ENCODE measurements around the gene GTF3C2. TPM values are rescaled to one million over a fixed set of nuclear protein-coding genes. Genes with fewer than 3 reads are reported as not detected.
"Not testable (repeated sequence)": the region's sequence is repeated elsewhere in the genome, so short reads cannot be mapped to it uniquely, and the experiment has no call there.

Gene GTF3C2
- total RNA-seq, 2 experiments from 2014 or later, result 62.9 to 72.3 TPM

GRCh38 chr2:27347641-27348040, 8.9 kb downstream of the GTF3C2 start:
- intact Hi-C loops (cut with micrococcal nuclease), result no loop called here
- Mint-ChIP-seq H3K27ac (no peak overlapping the region), H3K36me3 (ENCODE audit: low read depth) (peaks cover 14% of the 10 kb centered on the region), H3K4me1 (ENCODE audit: low read depth) (peaks cover 33% of the 10 kb centered on the region), H3K4me3 (no peak overlapping the region), H3K9me3 (no peaks in the 10 kb centered on the region), H3K27me3 (ENCODE audit: low read depth) (no peaks in the 10 kb centered on the region)
- CTCF ChIA-PET, result interaction anchor here (1.9 kb wide), 1 partner anchor 22 kb away, joined by 7 read pairs; no protein-coding TSS in a partner anchor
- no peak for DNase-seq

DNA sequence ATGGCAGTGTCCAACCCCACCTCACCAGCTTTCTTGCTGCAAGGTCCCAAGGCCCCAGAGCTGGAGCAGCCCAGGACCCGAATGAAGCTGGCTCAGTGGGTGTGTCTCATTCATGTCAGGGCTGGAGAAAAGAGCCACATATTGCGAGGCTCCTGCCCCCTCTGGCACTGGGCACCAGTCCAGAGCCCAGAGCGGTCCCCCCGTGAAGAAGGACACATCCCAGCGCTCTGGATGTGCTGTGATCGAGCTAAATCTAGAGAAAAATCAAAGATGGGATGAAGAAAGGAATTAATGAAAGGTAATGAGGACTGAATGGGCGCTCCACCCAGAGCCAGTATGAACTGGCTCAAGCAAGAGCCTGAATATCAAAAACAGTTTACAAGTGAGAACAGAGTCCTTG, 20.4 kb downstream of the GTF3C2 start:
- H3K4me3 Mint-ChIP-seq, result no peak overlapping the region
- intact Hi-C loops (cut with micrococcal nuclease), result no loop called here
- no peaks in the 10 kb centered on the region for H3K4me1 Mint-ChIP-seq (ENCODE audit: low read depth)
- H3K36me3 Mint-ChIP-seq (ENCODE audit: low read depth), result peaks cover 37% of the 10 kb centered on the region
- CTCF ChIA-PET, result interaction anchor here (0.5 to 1.7 kb wide), 2 partner anchors 33 to 324 kb away, joined by 3 to 5 read pairs; no protein-coding TSS in a partner anchor
- H3K27ac Mint-ChIP-seq, result no peak overlapping the region
- no peak for DNase-seq
- H3K27me3 Mint-ChIP-seq (ENCODE audit: low read depth), result no peaks in the 10 kb centered on the region
- H3K9me3 Mint-ChIP-seq, result no peaks in the 10 kb centered on the region

GRCh38 chr2:27335311-27335710, 21.3 kb downstream of the GTF3C2 start:
- H3K9me3 Mint-ChIP-seq, result no peaks in the 10 kb centered on the region
- no peaks in the 10 kb centered on the region for H3K4me1 Mint-ChIP-seq (ENCODE audit: low read depth)
- H3K36me3 Mint-ChIP-seq (ENCODE audit: low read depth), result peaks cover 31% of the 10 kb centered on the region
- no peak overlapping the region for H3K4me3 Mint-ChIP-seq
- CTCF ChIA-PET, result no interaction called here
- H3K27me3 Mint-ChIP-seq (ENCODE audit: low read depth), result no peaks in the 10 kb centered on the region
- no peak for DNase-seq
- intact Hi-C loops (cut with micrococcal nuclease), result no loop called here
- no peak overlapping the region for H3K27ac Mint-ChIP-seq

DNA sequence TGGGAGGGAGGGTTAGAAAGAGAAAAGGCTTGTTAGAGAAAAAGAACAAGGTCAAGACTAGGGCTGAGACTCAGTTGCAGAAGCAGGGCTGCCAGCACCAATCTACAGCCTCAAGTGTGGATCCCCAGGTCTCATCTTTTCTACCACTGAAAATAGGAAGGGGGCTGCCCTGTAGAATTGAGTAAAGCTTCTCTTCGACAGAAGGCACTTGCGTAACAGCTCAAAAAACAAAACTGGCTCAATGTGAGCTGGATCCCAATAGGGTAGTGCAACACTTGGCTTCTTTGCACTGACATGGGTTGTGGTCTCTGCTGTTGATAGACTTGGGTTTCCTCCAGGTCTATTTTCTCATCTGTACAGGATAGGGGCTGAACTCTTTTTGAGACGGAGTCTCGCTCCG, 31.8 kb downstream of the GTF3C2 start:
- Mint-ChIP-seq H3K27me3 (ENCODE audit: low read depth) (no peaks in the 10 kb centered on the region), H3K27ac (peak overlapping the region; percentile 22), H3K4me1 (ENCODE audit: low read depth) (peaks cover 14% of the 10 kb centered on the region), H3K4me3 (peak overlapping the region; percentile 46), H3K9me3 (no peaks in the 10 kb centered on the region), H3K36me3 (ENCODE audit: low read depth) (peaks cover 28% of the 10 kb centered on the region)
- intact Hi-C loops (cut with micrococcal nuclease), result no loop called here
- DNase-seq, result no peak
- CTCF ChIA-PET, result interaction anchor here (1.2 kb wide), 1 partner anchor 37 kb away, joined by 3 read pairs; no protein-coding TSS in a partner anchor

DNA sequence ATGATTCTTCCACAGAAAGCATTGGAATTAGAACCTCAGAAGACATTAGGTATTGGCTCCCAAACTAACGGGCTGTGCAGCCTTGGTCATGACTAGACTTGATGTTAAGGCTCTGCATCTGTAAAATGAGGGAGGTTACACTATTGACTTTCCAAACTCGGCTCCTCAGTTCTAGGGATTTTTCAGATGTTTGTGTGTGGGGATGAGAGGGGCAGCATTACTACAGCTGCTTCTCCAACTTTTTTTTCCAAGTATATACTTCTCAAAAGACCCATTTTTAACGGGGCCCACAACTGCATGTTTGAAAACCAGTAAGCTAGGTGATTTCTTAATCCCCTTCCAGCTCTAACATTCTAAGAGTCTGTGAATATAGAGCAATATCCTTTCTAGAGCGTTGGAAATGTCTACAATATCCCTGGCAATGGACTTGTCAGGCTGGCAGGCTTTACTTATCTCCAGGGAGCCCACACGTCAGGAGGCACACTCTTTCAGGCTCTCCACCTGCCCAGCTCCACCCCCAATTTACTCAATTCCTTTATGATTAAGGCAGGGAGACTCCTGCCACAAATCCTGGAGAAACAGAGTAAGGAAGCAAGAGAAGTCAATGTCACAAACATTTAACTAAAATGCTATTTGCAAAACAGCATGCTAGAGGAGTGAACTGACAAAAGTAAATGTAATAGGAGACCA, 32.8 kb downstream of the GTF3C2 start:
- CTCF ChIA-PET, result interaction anchor here (0.6 to 2.3 kb wide), 5 partner anchors 11 to 107 kb away, joined by 3 to 13 read pairs (median 3); no protein-coding TSS in a partner anchor
- Mint-ChIP-seq H3K36me3 (ENCODE audit: low read depth) (peaks cover 25% of the 10 kb centered on the region), H3K9me3 (no peaks in the 10 kb centered on the region), H3K4me1 (ENCODE audit: low read depth) (peaks cover 14% of the 10 kb centered on the region), H3K27ac (peak overlapping the region; percentile 85), H3K27me3 (ENCODE audit: low read depth) (no peaks in the 10 kb centered on the region), H3K4me3 (peak overlapping the region; percentile 84)
- intact Hi-C loops (cut with micrococcal nuclease), result loop anchor here (1.0 to 2.0 kb wide), 4 partner anchors 33 to 340 kb away; partner anchors contain the start of genes EIF2B4, GTF3C2, NRBP1 and SLC4A1AP
- DNase-seq, result no peak

DNA sequence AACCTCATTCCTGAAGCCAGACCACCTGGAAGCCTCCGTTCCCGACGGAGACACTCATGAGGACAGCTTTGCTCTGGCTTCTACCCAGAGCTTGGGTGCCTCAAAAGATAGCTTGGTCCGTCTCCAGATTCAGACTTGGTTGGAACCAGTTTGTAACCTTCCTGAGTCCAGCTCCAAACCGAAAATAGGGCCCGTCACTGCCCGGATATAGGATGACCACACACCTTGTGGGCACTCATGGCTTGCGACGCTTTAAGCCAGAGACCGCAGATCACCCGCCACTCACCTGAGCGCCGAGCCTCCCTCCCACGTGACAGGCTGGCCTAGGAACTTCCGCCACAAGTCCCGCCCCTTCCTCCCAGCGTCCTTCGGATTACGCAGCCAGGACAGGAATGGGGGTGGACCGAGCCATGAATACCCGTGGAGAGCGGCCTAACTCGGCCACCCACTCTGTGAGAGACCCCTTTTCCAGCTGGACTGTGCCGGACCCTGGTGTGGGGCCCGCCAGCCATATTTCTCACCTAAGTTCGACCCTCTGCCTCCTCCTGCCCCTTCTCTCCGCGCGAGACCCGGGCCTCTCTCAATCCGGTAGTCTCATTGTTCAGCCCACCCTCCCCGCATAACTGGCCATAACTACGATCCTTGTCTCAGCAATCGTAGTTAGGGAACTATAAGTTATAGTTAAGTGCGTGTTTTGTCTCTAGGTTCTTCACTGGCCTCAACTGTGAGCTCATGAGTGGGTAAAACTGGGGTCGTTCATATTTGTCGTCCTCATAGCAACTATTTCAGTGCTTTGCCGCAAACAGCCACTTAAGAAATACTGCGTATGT, 33.6 kb downstream of the GTF3C2 start, which contains the start of gene MPV17:
Gene MPV17, minus strand, starts transcription at position 332 of the 830 bp plus-strand sequence. CDS start 580 bp downstream, outside the sequence.
- Mint-ChIP-seq H3K4me3 (peak within 1 kb of the TSS; percentile 84), H3K27me3 (ENCODE audit: low read depth) (no peaks in the 10 kb centered on the region), H3K9me3 (no peaks in the 10 kb centered on the region), H3K27ac (peak within 1 kb of the TSS; percentile 85), H3K36me3 (ENCODE audit: low read depth) (peaks cover 20% of the 10 kb centered on the region), H3K4me1 (ENCODE audit: low read depth) (peaks cover 14% of the 10 kb centered on the region)
- CTCF ChIA-PET, result interaction anchor here (0.6 to 2.3 kb wide), 6 partner anchors 12 to 359 kb away, joined by 3 to 13 read pairs (median 4); no protein-coding TSS in a partner anchor
- intact Hi-C loops (cut with micrococcal nuclease), result loop anchor here (1.0 to 2.0 kb wide), 6 partner anchors 33 to 360 kb away; partner anchors contain the start of genes EIF2B4, GTF3C2, IFT172 and NRBP1
- DNase-seq, result peak; percentile 95

DNA sequence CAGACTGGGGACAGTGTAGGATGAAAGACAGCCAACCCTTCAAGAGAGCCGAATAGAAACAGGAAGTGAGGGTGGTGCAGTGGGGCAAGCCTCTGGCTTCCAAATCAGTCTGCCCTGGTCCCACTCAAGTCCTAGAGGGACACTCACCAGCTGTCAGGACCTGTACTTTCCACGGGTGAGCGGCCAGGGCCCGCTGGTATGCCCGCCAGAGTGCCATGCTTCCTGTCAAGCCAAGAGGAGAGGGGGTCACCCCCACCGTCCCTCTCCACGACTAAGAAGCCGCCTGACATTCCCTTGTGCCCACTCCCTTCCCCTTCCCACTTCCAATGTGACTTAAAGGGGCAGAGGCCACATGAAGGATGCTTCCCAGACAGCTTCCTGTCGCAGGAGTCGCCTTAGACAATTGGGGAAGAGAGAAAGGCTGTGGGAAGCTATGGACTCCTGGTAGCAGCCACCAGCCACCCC, 34.2 kb downstream of the GTF3C2 start:
- no peak for DNase-seq
- intact Hi-C loops (cut with micrococcal nuclease), result loop anchor here (1.0 to 2.0 kb wide), 3 partner anchors 106 to 361 kb away; partner anchors contain the start of genes IFT172 and NRBP1
- Mint-ChIP-seq H3K27me3 (ENCODE audit: low read depth) (no peaks in the 10 kb centered on the region), H3K27ac (peak overlapping the region; percentile 85), H3K4me1 (ENCODE audit: low read depth) (peaks cover 14% of the 10 kb centered on the region), H3K4me3 (peak overlapping the region; percentile 84), H3K36me3 (ENCODE audit: low read depth) (peaks cover 19% of the 10 kb centered on the region), H3K9me3 (no peaks in the 10 kb centered on the region)
- CTCF ChIA-PET, result interaction anchor here (0.6 to 2.3 kb wide), 5 partner anchors 19 to 360 kb away, joined by 3 to 13 read pairs (median 4); no protein-coding TSS in a partner anchor

DNA sequence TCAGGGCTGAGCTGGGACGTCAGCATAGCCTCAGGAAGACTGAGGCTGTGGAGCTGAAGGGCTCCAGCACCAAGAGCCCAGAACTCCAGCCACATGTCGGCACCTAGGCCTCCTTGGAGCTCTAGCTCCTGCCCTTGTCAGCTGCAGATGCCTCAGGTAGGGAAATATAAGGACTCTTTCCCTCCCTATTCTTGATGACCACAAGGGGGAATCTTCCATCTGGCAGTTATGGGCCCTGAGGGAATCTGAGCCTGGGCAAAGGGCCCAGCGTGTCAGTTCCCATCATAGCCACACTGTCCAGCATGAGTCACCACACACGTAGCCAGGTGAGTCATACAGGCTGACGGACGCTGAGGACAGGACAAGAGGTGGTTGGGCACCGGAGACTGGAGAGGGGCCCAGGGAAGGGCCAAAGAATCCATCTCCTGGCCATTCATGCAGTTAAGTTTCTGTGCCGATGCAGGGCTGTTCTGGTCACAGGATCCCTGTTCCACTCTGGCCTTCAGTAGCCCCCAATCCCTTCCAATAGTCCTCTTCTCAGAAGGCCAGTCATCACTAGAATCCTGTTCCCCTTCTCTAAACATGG, 35.5 kb downstream of the GTF3C2 start:
- Mint-ChIP-seq H3K4me3 (no peak overlapping the region), H3K27ac (no peak overlapping the region), H3K27me3 (ENCODE audit: low read depth) (no peaks in the 10 kb centered on the region), H3K36me3 (ENCODE audit: low read depth) (peaks cover 11% of the 10 kb centered on the region), H3K9me3 (no peaks in the 10 kb centered on the region), H3K4me1 (ENCODE audit: low read depth) (peaks cover 14% of the 10 kb centered on the region)
- DNase-seq, result no peak
- intact Hi-C loops (cut with micrococcal nuclease), result no loop called here
- CTCF ChIA-PET, result interaction anchor here (0.6 to 1.2 kb wide), 2 partner anchors 18 to 175 kb away, joined by 4 to 7 read pairs; no protein-coding TSS in a partner anchor

- H3K4me3 Mint-ChIP-seq; H3K9me3 Mint-ChIP-seq; DNase-seq; H3K27me3 Mint-ChIP-seq (ENCODE audit: low read depth); H3K27ac Mint-ChIP-seq; intact Hi-C loops (cut with micrococcal nuclease): not testable (repeated sequence)
- CTCF ChIA-PET, result interaction anchor here (1.1 to 1.7 kb wide), 2 partner anchors 17 to 50 kb away, joined by 3 to 5 read pairs; partner anchors contain the start of gene EIF2B4
- Mint-ChIP-seq H3K36me3 (ENCODE audit: low read depth) (peaks cover 11% of the 10 kb centered on the region), H3K4me1 (ENCODE audit: low read depth) (peaks cover 14% of the 10 kb centered on the region)
These were observed 36.7 kb downstream of the GTF3C2 start for GRCh38 chr2:27319839-27320238.

DNA sequence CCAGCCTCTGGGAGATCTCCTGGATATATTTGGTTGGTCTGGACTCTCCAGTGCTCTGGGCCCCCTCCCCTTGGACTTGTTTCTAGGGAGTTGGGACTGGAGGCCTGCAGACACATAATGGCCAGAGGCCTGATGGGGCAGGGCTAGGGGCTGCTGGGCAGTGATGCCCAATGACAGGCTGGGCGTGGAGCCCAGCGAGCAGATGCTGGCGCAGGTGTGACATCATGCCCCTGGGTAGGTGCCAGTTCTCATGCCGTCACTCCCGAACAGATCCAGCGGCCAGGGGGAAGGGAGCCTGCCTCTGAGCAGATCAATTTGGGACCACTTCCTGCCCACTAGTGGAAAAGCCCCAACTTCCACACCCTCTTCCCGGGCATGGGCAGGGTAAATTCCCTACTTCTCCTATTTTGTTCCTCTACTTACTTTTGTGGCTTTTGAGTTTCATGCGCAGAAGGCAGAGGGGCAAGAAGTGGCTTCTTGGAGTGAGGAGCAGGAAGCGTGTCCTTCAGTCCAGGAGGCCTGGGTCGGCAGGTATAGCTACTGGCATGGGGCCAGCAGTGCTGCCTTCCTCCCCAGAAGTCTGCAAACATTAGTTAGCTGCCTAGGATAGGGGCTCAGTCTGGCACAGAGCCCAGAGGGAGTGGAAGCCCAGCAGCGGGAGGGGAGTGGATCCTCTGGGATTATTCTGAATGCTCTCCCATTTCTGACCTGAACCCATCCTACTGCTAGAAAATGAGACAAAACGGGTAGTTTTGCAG, 39.7 kb downstream of the GTF3C2 start:
- Mint-ChIP-seq H3K27ac (no peak overlapping the region), H3K36me3 (ENCODE audit: low read depth) (peaks cover 11% of the 10 kb centered on the region), H3K4me3 (no peak overlapping the region), H3K4me1 (ENCODE audit: low read depth) (peaks cover 5% of the 10 kb centered on the region), H3K9me3 (no peaks in the 10 kb centered on the region), H3K27me3 (ENCODE audit: low read depth) (no peaks in the 10 kb centered on the region)
- no peak for DNase-seq
- intact Hi-C loops (cut with micrococcal nuclease), result no loop called here
- CTCF ChIA-PET, result interaction anchor here (1.3 kb wide), 1 partner anchor 14 kb away, joined by 5 read pairs; no protein-coding TSS in a partner anchor

DNA sequence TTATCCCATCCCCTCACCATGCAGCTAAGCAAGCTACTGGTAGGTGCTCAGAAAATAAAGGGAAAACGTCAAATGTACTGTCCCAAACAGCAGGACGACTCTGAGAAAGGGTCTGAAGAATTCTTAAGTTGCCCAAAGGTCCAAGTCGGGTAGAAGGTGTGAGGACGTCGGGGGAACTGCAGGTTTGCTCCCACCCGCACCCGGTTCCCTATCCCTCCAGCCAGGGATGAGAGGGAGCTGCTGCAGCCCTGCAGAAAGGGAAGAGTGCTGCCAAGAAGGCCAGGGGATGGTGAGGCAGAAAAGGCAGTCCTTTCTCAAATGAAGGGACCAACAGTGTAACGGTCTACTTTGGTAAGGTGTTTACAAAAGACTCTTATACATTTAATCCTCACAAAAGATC, 41.4 kb downstream of the GTF3C2 start:
- Mint-ChIP-seq H3K36me3 (ENCODE audit: low read depth) (peaks cover 21% of the 10 kb centered on the region), H3K27ac (no peak overlapping the region), H3K4me3 (no peak overlapping the region), H3K9me3 (no peaks in the 10 kb centered on the region), H3K27me3 (ENCODE audit: low read depth) (no peaks in the 10 kb centered on the region), H3K4me1 (ENCODE audit: low read depth) (no peaks in the 10 kb centered on the region)
- CTCF ChIA-PET, result interaction anchor here (1.0 to 1.8 kb wide), 2 partner anchors 10 to 12 kb away, joined by 3 to 6 read pairs; no protein-coding TSS in a partner anchor
- intact Hi-C loops (cut with micrococcal nuclease), result no loop called here
- no peak for DNase-seq

Data from activated naive CD4-positive, alpha-beta T cell treated with anti-CD3 and anti-CD28 coated beads for 36 hours (primary cell).